Ascending aorta (tissue), 2 donors: ENCODE measurements around the gene FBXO2. TPM values are rescaled to one million over a fixed set of nuclear protein-coding genes. Genes with fewer than 3 reads are reported as not detected.
A peak's percentile ranks its signal among the peaks of the same experiment; 100 is the strongest.
"Not testable (repeated sequence)": the region's sequence is repeated elsewhere in the genome, so short reads cannot be mapped to it uniquely, and the experiment has no call there.

ENCODE experiments used
- DNase-seq, 2 donors: peaks; one replicate each; pipeline ENCODE4 v3.0.0-alpha.2; 2019; ENCODE audit warnings: low spot score in 2 of 2
- H3K27ac ChIP-seq, 2 donors: fragments of 200-600 bp; sonication (generic); one replicate each; pipeline ENCODE4 v1.5.1; 2016 to 2017; ENCODE audit warnings: mild to moderate bottlenecking in 1 of 2
- H3K27me3 ChIP-seq: fragments of 200-600 bp; sonication (generic); one replicate; pipeline ENCODE4 v1.5.1; 2017
- H3K36me3 ChIP-seq, 2 donors: fragments of 200-600 bp; sonication (generic); one replicate each; pipeline ENCODE4 v1.5.1; 2016
- H3K4me1 ChIP-seq, 2 donors: fragments of 200-600 bp; sonication (generic); one replicate each; pipeline ENCODE4 v1.5.1; 2016 to 2017; ENCODE audit warnings: mild to moderate bottlenecking in 1 of 2
- H3K4me3 ChIP-seq, 2 donors: fragments of 200-600 bp; sonication (generic); one replicate each; pipeline ENCODE4 v1.5.1; 2016 to 2017; ENCODE audit warnings: mild to moderate bottlenecking in 1 of 2
- H3K9me3 ChIP-seq, 2 donors: fragments of 200-600 bp; sonication (generic); one replicate each; pipeline ENCODE4 v1.5.1; 2016
- CTCF ChIP-seq, 3 experiments: fragments of 200-600 bp in 2 of 3; fragments of 450-650 bp in 1 of 3; sonication (generic) in 2 of 3; IDR thresholded peaks; one replicate each; pipeline ENCODE4 v1.5.1; 2016 to 2019; ENCODE audit warnings: antibody characterized with exemption in 3 of 3, mild to moderate bottlenecking in 1 of 3, moderate library complexity in 1 of 3
- intact Hi-C: fragments of 100-400 bp; cut with DNase I; formaldehyde crosslinking; loops from one replicate; pipeline ENCODE4 v1.15.1; 2023
- total RNA-seq: library from RNA; depleted of rRNA; stranded (reverse); fragments of >200 nt; gene quantifications from one replicate; pipeline ENCODE4 v1.1.0, GENCODE V29; 2016

FBXO2 gene
- total RNA-seq, 1 donor from 2014 or later, result 6.1 TPM

GRCh38 chr1:11642418-11643017 is 11.7 kb downstream of the FBXO2 start:
- TF ChIP-seq CTCF (IDR thresholded peaks at IDR 0.05), result peak; percentile 88 to 98 (median 97)
- intact Hi-C loops, result loop anchor here (1.0 to 5.0 kb wide), 3 partner anchors 402 to 1150 kb away; no protein-coding TSS in a partner anchor
- not testable (repeated sequence) for H3K27me3 ChIP-seq, DNase-seq, H3K36me3 ChIP-seq, H3K27ac ChIP-seq, H3K4me3 ChIP-seq, H3K9me3 ChIP-seq, H3K4me1 ChIP-seq

GRCh38 chr1:11641776-11642305 is 12.4 kb downstream of the FBXO2 start:
- no peak for DNase-seq
- no peaks in the 10 kb centered on the region for H3K36me3 ChIP-seq
- no peak overlapping the region for H3K27ac ChIP-seq
- no peak overlapping the region for H3K4me3 ChIP-seq
- H3K27me3 ChIP-seq, result no peaks in the 10 kb centered on the region
- TF ChIP-seq CTCF (IDR thresholded peaks at IDR 0.05), result no peak
- intact Hi-C loops, result loop anchor here (1.0 to 5.0 kb wide), 3 partner anchors 401 to 1150 kb away; no protein-coding TSS in a partner anchor
- H3K9me3 ChIP-seq, result no peaks in the 10 kb centered on the region
- no peaks in the 10 kb centered on the region for H3K4me1 ChIP-seq

- no peaks in the 10 kb centered on the region for H3K9me3 ChIP-seq
- no peaks in the 10 kb centered on the region for H3K27me3 ChIP-seq
- no peak overlapping the region for H3K27ac ChIP-seq
- H3K36me3 ChIP-seq, result no peaks in the 10 kb centered on the region
- no peak for TF ChIP-seq CTCF (IDR thresholded peaks at IDR 0.05)
- DNase-seq, result no peak
- no peak overlapping the region for H3K4me3 ChIP-seq
- no peaks in the 10 kb centered on the region for H3K4me1 ChIP-seq
- intact Hi-C loops, result loop anchor here (5.0 kb wide), 1 partner anchor 1149 kb away; no protein-coding TSS in a partner anchor
These were observed 13.3 kb downstream of the FBXO2 start for GRCh38 chr1:11640944-11641343.

- intact Hi-C loops, result loop anchor here (5.0 kb wide), 1 partner anchor 1148 kb away; no protein-coding TSS in a partner anchor
- Histone ChIP-seq H3K9me3 (no peaks in the 10 kb centered on the region), H3K4me3 (no peak overlapping the region), H3K4me1 (no peaks in the 10 kb centered on the region), H3K36me3 (no peaks in the 10 kb centered on the region), H3K27ac (no peak overlapping the region), H3K27me3 (no peaks in the 10 kb centered on the region)
- TF ChIP-seq CTCF (IDR thresholded peaks at IDR 0.05), result no peak
- DNase-seq, result no peak
These were observed 14.1 kb downstream of the FBXO2 start for GRCh38 chr1:11640101-11640500.

- Histone ChIP-seq H3K27ac (no peak overlapping the region), H3K4me3 (no peak overlapping the region), H3K9me3 (no peaks in the 10 kb centered on the region), H3K27me3 (no peaks in the 10 kb centered on the region), H3K36me3 (no peaks in the 10 kb centered on the region), H3K4me1 (no peaks in the 10 kb centered on the region)
- TF ChIP-seq CTCF (IDR thresholded peaks at IDR 0.05), result no peak
- intact Hi-C loops, result no loop called here
- DNase-seq, result no peak
These were observed 14.9 kb downstream of the FBXO2 start for GRCh38 chr1:11639372-11639771.
